HG03432 (cell line): ENCODE data around the gene PIP4K2A.
"Not testable (repeated sequence)": the region's sequence is repeated elsewhere in the genome, so short reads cannot be mapped to it uniquely, and the experiment has no call there.

Experiments used
- ATAC-seq: cut with Tn5 transposase; IDR thresholded peaks from one replicate; pipeline ENCODE4 v1.9.1; 2021; ENCODE audit warnings: mild to moderate bottlenecking, moderate library complexity; ENCODE audit not compliant: unreplicated experiment

The PIP4K2A gene

GRCh38 chr10:22531008-22531407, 183.4 kb downstream of the PIP4K2A start:
- no peak for ATAC-seq

DNA sequence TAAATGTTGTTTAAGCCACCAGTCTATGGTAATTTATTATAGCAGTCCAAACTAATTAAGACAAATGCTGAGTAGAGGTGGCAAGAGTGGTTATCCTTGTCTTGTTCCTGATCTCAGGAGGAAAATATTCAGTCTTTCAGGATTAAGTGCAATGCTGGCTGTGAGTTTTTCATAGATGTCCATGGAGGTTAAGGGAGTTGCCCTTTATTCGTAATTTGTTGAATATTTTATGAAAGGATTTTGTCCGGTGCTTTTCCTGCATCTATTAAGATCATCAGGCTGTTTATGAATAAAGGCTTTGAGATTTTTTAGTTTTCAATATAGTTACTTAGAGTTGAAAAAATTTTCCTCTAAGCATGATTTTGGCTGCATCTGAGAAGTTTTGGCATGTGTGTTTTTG, 186.9 kb downstream of the PIP4K2A start:
- ATAC-seq, result no peak

- not testable (repeated sequence) for ATAC-seq
These were observed 190.0 kb downstream of the PIP4K2A start for GRCh38 chr10:22524333-22524732.

DNA sequence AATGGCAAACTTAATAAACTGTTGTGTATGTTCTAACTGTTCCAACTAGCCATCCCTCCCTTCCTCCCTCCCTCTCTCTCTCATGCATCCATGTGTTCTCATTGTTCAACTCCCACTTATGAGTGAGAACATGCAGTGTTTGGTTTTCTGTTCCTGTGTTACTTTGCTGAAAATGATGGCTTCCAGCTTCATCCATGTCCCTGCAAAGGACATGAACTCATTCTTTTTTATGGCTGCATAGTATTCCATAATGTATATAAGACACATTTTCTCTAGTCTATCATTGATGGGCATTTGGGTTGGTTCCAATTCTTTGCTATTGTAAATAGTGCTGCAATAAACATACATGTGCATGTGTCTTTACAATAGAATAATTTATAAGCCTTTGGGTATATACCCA, 193.7 kb downstream of the PIP4K2A start:
- not testable (repeated sequence) for ATAC-seq

GRCh38 chr10:22518167-22518724, 196.1 kb downstream of the PIP4K2A start:
- no peak for ATAC-seq

- no peak for ATAC-seq
These were observed 199.4 kb downstream of the PIP4K2A start for GRCh38 chr10:22515009-22515408.

DNA sequence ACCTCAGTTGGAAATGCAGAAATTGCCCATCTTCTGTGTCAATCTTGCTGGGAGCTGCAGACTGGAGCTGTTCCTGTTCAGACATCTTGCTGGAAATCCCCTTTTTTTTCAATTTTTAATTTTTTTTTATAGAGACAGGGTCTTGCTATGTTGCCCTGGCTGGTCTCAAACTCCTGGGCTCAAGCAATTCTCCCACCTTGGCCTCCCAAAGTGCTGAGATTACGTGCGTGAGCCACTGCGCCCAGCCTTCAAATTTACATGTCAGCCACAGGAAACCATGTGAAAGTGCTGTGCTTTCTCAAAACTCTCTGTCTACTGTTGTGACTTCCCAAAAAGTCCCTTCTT, 200.0 kb downstream of the PIP4K2A start:
- not testable (repeated sequence) for ATAC-seq

- not testable (repeated sequence) for ATAC-seq
These were observed 200.6 kb downstream of the PIP4K2A start for GRCh38 chr10:22513483-22514413.

- not testable (repeated sequence) for ATAC-seq
These were observed 202.4 kb downstream of the PIP4K2A start for GRCh38 chr10:22512015-22512414.

DNA sequence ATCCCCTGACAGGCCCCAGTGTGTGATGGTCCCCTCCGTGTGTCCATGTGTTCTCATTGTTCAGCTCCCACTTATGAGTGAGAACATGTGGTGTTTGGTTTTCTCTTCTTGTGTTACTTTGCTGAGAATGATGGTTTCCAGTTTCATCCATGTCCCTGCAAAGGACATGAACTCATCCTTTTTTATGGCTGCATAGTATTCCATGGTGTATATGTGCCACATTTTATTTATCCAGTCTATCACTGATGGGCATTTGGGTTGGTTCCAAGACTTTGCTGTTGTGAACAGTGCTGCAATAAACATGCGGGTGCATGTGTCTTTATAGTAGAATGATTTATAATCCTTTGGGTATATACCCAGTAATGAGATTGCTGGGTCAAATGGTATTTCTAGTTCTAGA, 206.2 kb downstream of the PIP4K2A start:
- not testable (repeated sequence) for ATAC-seq

DNA sequence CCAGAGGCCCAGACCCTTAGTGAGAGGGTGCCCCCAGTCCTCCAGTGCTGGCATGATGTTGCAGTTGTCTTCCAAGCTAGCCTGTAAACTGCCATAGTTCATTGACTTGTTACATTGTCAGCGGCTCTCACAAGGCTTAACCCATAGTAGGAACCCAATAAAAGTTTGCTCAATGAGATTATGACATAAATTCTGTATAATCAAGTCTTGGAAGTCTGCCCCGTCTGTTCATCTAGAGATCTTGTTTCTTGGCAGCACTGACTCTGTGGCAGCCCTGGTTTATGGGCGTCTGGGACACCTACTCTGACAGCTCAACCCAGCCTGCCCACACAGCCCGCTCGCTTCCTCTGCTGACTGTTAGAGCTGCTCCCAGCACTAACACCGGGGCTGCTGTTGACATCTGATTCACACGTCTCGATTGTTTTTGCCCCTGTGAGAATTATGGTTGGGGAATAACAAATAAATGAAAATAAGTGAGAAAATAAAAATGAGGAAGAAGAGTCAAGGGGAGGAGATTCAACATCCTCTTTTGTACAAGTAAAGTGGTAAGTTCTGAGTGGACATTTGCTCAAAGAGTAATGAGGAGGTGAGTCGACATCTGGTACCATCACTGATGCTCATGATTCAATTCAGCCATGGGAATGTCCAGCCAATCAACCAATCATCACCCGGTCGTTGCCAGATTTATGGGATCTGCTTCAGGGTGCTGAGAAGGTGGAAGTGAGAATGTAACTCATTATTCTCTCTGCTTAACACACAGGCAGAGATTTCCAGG, 208.3 kb downstream of the PIP4K2A start:
- peak; percentile 82 for ATAC-seq

- no peak for ATAC-seq
These were observed 209.6 kb downstream of the PIP4K2A start for GRCh38 chr10:22504766-22505165.

DNA sequence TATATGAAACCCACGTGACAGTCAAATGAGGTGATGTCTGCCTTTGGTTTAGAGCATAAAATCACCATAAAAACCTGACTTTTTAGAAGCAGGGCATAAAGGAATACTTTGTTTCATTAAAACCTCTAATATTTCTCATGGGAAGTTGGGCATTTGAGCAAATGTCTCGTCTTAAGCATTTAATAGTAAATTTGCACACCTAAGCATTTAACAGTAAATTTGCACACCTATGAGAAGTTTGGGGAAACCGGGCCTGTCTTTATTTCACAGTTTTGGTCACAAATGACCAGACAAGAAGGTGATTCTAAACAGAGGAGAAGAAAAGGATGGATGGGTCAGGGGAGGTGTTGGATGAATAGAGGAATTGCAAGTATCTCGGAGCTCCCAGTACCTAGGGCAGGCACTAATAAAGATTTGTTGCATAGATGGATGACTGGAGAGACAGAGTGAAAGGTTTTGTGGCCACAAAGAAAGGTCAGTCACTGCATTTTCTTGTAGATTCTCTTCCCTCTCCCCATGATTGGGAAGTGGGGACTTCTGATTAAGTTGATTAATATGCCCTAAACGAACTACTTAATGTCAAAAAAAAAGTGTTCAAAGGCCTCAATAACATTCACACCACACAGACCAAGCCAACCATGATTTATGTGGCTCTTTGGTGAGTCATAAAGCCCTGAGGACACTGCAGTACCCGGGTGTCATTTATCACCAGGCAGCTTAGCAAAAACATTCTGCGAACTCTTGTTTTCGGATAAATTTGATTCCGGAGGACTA, 210.9 kb downstream of the PIP4K2A start:
- no peak for ATAC-seq

DNA sequence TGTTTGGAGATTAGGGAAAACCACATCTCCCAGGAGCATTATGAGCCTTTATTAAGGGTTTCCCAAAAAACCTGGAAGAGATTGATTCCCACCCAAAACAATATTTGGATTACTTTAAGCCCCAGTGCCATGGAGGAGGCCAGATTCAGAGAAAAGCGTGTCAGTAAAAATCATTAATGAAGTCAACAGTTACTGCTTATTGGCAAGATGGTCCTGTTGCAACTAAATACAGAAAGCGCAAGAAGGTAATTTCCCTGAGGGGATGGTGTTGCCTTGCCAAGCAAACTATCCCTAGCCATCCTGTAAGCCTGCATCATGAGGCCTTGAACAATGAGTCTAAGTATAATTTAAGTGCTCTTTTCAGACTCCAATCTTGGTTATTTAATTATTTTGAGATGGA, 212.5 kb downstream of the PIP4K2A start:
- ATAC-seq, result no peak

GRCh38 chr10:22501413-22501812, 213.0 kb downstream of the PIP4K2A start:
- ATAC-seq, result no peak

DNA sequence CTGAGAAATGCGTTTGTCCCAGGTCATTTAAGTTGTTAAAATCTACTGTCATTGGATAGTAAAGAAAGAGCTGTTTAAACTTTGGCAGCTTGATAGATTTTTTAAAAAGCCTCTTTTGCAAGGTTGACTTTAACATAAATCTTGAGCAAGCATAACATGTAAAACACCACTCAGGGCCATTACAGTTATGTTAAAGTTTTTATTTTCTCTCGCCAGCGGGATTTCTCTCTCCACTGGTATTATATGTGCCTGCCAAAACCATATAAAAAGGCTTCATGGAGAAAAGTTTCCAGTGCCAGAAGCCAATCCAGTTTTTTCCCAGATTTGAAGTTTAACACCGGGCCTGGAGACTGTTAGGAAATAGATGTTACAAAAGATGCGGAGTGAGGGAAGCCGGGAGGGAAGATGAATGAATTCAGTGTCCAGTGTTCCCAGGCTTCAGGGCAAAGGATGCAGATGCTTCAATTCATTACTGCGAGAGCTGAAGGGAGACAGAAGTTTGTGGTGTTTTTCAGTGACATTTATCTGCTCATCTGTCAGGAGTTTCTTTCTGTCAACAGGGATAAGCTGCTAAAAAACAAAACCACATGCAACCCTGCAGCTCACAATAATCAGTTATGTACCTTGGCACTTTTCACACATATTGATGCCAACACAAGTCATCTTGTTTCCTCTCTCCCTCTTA, 213.6 kb downstream of the PIP4K2A start:
- ATAC-seq, result no peak

GRCh38 chr10:22499973-22500372, 214.4 kb downstream of the PIP4K2A start:
- not testable (repeated sequence) for ATAC-seq

- no peak for ATAC-seq
These were observed 219.0 kb downstream of the PIP4K2A start for GRCh38 chr10:22495396-22495795.

- ATAC-seq, result no peak
These were observed 220.4 kb downstream of the PIP4K2A start for GRCh38 chr10:22494007-22494406.

- peak; percentile 52 for ATAC-seq
These were observed 222.3 kb downstream of the PIP4K2A start for GRCh38 chr10:22491931-22492615.
